ENCODE data around the gene TMEM176B. TPM values are rescaled to one million over a fixed set of nuclear protein-coding genes. Genes with fewer than 3 reads are reported as not detected.

The TMEM176B gene
- 1,000 to 10,000 TPM in 1 of 6 experiments, 100 to 1,000 TPM in 5; 711 to 1,315 (median 795) TPM for total RNA-seq
- long read RNA-seq, transcript TMEM176B-202 (6 exons, 1,206 nt) = minor isoform, 165 of 1,207 reads
- long read RNA-seq, transcript TMEM176B-201 (7 exons, 1,129 nt) = major isoform, 935 of 1,207 reads
- long read RNA-seq, partial matches to known transcripts = 22 of 1,207 reads
- long read RNA-seq, other reads (novel, unspliced or antisense) = 81 of 1,207 reads

DNA sequence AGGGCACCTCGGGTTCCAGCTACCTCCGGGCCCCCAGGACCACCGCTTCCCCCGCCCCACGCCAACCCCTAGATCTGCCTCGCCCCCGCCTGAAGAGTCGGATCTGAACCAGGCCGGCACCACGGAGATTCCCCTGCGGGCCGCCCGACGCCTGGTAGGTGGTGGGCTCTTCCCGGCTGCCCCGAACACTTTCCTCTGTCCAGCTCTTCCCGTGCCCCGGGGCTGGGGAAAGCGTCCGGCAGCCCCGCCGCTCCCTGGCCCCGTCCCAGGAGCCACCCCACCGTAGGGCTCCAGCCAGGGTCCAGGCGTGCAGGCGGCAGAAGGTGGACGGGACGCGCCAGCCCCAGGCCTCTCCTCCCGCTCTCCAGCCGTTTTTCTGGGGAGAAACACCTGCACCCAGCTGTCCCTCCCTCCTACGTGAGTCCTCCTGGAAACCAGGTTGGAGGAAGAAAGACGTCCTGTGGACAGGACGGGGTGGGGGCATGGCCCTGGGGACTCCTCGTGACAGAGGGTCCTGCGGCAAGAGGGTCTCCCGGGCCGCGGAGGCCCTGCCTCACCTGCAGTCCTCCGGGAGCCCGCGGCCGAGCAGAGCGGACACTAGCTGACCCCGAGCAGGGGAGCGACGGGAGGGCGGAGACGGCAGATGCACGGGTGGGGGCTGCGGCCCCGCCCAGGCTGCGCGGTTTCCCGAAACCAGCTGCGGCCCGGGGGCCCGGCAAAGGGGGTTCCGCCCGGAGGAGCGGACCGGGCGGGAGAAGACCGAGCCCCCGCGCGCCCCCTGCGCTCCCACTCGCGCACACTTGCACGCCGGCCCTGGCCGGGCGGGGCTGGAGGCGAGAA is at the start of gene TMEM176B:
Gene TMEM176B (minus strand): TSS at position 624 of the 840 bp plus-strand sequence. CDS start 3,795 bp downstream, outside the sequence.
- TF ChIP-seq, protein P1, sequence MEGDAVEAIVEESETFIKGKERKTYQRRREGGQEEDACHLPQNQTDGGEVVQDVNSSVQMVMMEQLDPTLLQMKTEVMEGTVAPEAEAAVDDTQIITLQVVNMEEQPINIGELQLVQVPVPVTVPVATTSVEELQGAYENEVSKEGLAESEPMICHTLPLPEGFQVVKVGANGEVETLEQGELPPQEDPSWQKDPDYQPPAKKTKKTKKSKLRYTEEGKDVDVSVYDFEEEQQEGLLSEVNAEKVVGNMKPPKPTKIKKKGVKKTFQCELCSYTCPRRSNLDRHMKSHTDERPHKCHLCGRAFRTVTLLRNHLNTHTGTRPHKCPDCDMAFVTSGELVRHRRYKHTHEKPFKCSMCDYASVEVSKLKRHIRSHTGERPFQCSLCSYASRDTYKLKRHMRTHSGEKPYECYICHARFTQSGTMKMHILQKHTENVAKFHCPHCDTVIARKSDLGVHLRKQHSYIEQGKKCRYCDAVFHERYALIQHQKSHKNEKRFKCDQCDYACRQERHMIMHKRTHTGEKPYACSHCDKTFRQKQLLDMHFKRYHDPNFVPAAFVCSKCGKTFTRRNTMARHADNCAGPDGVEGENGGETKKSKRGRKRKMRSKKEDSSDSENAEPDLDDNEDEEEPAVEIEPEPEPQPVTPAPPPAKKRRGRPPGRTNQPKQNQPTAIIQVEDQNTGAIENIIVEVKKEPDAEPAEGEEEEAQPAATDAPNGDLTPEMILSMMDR (IDR thresholded peaks at IDR 0.05) = no peak
- peak; percentile 87 for TF ChIP-seq POLR2A (IDR thresholded peaks at IDR 0.05)
- H3K27me3 ChIP-seq = no peaks in the 10 kb centered on the region
- peak within 1 kb of the TSS; percentile 90 to 97 (median 95) for H3K27ac ChIP-seq
- peaks cover 0 to 45% (median 20%) of the 10 kb centered on the region in 4 donors for H3K36me3 ChIP-seq
- intact Hi-C loops (cut with DNase I) = loop anchor here in 1 of 2 donors (10.0 kb wide), 1 partner anchor 75 kb away; no protein-coding TSS in a partner anchor
- H3K9me3 ChIP-seq = no peaks in the 10 kb centered on the region
- ATAC-seq (peak; percentile 76 to 89 (median 82)), DNase-seq (peak; percentile 84 to 92 (median 88))
- H3K4me3 ChIP-seq = peak within 1 kb of the TSS; percentile 77 to 92 (median 92)
- peaks cover 0 to 40% (median 0%) of the 10 kb centered on the region in 4 donors for H3K4me1 ChIP-seq
- WGBS (ENCODE audit: insufficient coverage, low coverage, low lambda C conversion rate, missing lambda C conversion rate) = 2% methylated on average over 15 of the region's 75 CpGs

DNA sequence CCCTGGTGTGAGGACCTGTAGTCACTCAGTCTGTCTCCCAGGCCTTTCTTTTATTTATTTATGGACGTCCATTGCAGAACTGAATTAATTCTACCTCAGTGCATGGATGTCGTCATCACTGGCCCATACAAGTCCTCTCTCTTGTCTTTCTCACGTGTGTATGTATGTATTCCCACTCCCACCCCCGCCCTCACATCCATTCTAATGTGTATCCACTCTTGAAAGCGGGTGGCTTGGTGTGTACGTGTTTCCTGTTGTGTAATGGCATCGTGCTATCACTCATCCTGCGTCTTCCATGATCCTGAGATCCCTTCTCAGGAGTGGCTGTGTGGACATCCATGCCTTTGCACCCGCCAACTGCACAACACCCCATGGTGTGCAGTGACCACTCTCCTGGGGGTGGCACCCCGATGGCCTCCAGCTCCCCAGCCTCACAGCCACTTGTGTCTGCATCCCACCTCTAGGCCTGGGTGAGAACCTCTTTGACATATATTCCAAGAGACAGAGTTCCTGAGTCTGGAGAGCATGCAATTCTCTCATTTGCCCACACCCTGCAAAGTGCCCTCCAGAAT is 49.1 kb upstream of the TMEM176B start:
- H3K4me3 ChIP-seq = no peak overlapping the region
- no peak for DNase-seq
- 79% methylated on average over 9 of the region's 10 CpGs for WGBS (ENCODE audit: insufficient coverage, low coverage, low lambda C conversion rate, missing lambda C conversion rate)
- H3K36me3 ChIP-seq = no peaks in the 10 kb centered on the region
- no peaks in the 10 kb centered on the region for H3K27me3 ChIP-seq
- no peak for ATAC-seq
- no peaks in the 10 kb centered on the region for H3K9me3 ChIP-seq
- TF ChIP-seq, protein P1 (IDR thresholded peaks at IDR 0.05) = no peak
- TF ChIP-seq POLR2A (IDR thresholded peaks at IDR 0.05) = no peak
- intact Hi-C loops (cut with DNase I) = no loop called here
- no peak overlapping the region for H3K27ac ChIP-seq
- no peaks in the 10 kb centered on the region for H3K4me1 ChIP-seq

DNA sequence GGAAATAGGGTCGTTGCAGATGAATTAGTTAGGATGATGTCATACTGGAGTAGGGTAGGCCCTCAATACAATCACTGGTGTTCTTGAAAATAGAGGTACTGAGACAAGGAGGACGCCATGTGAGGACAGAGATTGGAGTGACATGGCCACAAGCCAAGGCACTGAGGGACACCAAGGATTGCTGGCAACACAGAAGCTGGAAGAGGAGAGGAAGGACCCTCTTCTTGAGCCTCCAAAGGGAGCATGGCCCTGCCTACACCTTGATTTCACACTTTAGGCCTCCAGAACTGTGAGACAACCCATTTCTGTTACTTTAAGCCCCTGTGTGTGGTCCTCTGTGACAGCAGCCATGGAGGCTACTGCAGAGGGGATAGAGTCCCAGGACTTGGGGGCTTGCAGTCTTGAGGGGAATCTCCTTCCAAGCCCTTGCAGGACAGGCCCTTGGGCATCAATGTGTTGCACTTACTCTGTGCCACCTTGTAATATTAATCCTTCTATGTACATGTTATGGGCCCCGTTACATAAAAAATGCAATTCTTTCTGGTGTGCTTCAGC is 48.5 kb upstream of the TMEM176B start:
- Histone ChIP-seq H3K27me3 (no peaks in the 10 kb centered on the region), H3K4me3 (no peak overlapping the region), H3K36me3 (no peaks in the 10 kb centered on the region), H3K9me3 (no peaks in the 10 kb centered on the region), H3K4me1 (no peaks in the 10 kb centered on the region), H3K27ac (no peak overlapping the region)
- 81% methylated on average over 3 of the region's 3 CpGs for WGBS (ENCODE audit: insufficient coverage, low coverage, low lambda C conversion rate, missing lambda C conversion rate)
- TF ChIP-seq POLR2A (IDR thresholded peaks at IDR 0.05) = no peak
- TF ChIP-seq, protein P1 (IDR thresholded peaks at IDR 0.05) = no peak
- intact Hi-C loops (cut with DNase I) = no loop called here
- DNase-seq = no peak
- ATAC-seq = no peak

GRCh38 chr7:150848111-150848510 is 47.9 kb upstream of the TMEM176B start:
- TF ChIP-seq, protein P1 (IDR thresholded peaks at IDR 0.05) = no peak
- TF ChIP-seq POLR2A (IDR thresholded peaks at IDR 0.05) = no peak
- Histone ChIP-seq H3K27me3 (no peaks in the 10 kb centered on the region), H3K9me3 (no peaks in the 10 kb centered on the region), H3K4me1 (no peaks in the 10 kb centered on the region), H3K27ac (no peak overlapping the region), H3K4me3 (no peak overlapping the region), H3K36me3 (no peaks in the 10 kb centered on the region)
- intact Hi-C loops (cut with DNase I) = no loop called here
- ATAC-seq (no peak), DNase-seq (no peak)
- WGBS (ENCODE audit: insufficient coverage, low coverage, low lambda C conversion rate, missing lambda C conversion rate) = 90% methylated on average over 6 of the region's 8 CpGs
